ENCODE results near the gene BMPR1A.

- no peak for TF ChIP-seq EZH2phosphoT487 (IDR thresholded peaks at IDR 0.05; ENCODE audit: insufficient read depth, low read depth)
- TF ChIP-seq EZH2 (IDR thresholded peaks at IDR 0.05; ENCODE audit: insufficient read depth, poor library complexity, severe bottlenecking): no peak
Measured at GRCh38 chr10:86962136-86962980, 205.9 kb downstream of the BMPR1A start.

Measured in GM23248 (cell line).